Stimulated activated CD4-positive, alpha-beta T cell treated with anti-CD3 and anti-CD28 coated beads, TNF-alpha, amount 100 ng/mL, for 24 hours (primary cell): Measurements from ENCODE around the gene ABCG2.
"Not testable (repeated sequence)": the region's sequence is repeated elsewhere in the genome, so short reads cannot be mapped to it uniquely, and the experiment has no call there.

Experiments used
- DNase-seq, 3 experiments: peaks; one replicate each; pipeline ENCODE4 v3.0.0-alpha.2; 2020; ENCODE audit warnings: low read depth in 3 of 3

The ABCG2 gene

GRCh38 chr4:88112856-88113255 lies 45.6 kb downstream of the ABCG2 start:
- no peak for DNase-seq

- no peak for DNase-seq
Observed at GRCh38 chr4:88110826-88111225, 47.6 kb downstream of the ABCG2 start.

DNA sequence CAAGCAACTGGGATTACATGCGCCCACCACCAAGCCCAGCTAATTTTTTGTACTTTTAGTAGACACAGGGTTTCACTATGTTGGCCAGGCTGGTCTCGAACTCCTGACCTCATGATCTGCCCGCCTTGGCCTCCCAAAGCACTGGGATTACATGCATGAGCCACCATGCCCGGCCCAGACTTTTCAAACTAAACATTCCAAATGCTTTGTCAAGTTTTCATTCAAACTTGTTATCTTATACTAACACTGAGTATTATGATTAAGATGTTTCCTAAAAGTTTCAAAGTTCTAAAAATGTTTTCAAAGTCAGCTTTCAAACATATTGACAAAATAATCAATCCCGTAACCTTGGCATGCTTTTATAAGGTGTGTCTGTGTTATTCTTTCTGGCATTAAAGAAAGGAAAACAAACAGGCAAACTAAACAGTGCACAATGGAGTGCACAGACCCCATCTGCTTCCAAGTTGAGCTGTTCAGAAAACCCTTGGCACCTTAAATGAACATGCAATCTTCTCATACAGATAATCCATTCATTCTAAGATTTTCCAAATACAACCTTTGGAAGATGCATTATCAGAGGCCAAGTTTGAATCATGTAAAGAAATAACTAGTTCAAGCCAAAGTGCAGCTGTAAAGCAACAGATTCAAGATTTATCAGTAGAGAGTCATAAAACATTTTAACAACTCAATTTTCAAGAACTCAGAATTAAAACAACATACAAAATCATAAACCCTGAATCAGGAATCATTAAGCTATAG lies 49.1 kb downstream of the ABCG2 start:
- DNase-seq, result no peak

DNA sequence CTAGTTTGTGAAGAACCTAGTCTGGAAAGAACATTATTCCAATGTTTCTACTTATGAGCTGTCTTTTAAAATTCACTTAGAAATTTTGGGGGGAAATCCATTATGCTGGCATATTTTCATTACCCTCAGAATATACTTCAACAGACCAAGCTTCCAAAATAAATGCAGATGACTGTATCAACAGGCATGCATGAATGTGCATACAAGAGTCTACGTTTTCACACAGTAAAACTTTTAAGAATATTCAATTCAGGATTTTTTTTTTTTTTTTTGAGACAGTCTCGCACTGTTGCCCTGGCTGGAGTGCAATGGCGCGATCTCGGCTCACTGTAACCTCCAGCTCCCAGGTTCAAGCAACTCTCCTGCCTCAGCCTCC lies 49.7 kb downstream of the ABCG2 start:
- no peak for DNase-seq

DNA sequence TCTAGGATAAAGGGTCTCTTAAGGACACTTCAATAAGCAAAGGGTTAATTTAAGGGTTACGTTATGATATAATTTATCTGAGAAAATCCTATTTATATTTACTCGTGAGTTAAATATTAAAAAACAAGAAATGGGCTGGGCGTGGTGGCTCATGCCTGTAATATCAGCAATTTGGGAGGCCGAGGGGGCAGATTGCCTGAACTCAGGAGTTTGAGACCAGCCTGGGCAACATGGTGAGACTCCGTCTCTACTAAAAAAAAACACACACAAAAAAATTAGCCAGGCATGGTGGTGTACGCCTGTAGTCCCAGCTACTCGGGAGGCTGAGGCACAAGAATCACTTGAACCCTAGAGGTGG lies 50.4 kb downstream of the ABCG2 start:
- DNase-seq, result not testable (repeated sequence)

- DNase-seq, result no peak
Observed at GRCh38 chr4:88107406-88108107, 50.9 kb downstream of the ABCG2 start.

DNA sequence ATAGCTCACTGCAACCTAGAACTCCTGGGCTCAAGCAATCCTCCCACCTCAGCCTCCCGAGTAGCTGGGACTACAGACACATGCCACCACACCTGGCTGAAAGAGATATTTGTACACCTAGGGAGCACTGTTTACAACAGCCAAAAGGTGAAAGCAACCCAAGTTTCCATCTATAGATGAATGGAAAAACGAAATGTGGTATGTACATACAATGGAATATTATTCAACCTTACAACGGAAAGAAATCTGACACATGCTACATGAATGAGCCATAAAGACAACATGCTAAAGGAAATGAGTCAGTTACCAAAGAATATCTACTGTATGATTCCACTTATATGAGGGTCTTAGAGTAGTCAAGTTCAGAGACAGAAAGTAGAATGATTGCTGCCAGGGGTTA lies 52.2 kb downstream of the ABCG2 start:
- no peak for DNase-seq

GRCh38 chr4:88104902-88105610 lies 53.4 kb downstream of the ABCG2 start:
- no peak for DNase-seq

DNA sequence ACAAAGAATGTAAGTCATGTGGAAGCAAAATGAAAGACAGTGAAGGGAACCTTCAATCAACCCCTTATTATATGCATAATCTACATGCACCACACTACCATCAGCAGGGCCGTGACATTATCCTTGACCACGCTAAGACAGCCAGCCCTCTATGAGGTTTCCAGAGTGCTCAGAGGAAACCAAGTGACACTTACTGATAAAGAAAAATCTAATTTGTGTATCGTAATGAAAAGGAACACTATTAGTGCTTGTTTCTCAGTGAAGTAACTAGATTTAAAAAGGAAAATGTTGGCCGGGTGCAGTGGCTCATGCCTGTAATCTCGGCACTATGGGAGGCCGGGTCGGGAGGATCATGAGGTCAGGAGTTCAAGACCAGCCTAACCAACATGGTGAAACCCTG lies 56.4 kb downstream of the ABCG2 start:
- DNase-seq, result no peak

DNA sequence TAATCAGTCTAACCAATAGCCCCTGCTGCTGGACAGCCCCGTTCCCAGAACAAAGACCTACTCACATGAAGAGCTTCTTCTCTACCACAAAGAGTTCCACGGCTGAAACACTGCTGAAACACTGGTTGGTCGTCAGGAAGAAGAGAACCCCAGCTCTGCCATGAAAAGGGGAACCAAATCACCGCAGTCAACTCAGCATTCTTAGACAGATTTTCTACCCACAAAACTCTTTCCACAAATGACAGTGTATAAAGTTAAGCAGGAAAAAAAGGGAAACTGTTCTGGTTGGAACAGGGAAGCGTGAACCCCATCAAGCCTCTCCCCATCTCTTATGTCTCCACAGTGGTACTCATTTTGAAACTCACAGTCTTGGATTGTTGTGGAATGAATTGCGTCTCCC lies 57.3 kb downstream of the ABCG2 start:
- no peak for DNase-seq

DNA sequence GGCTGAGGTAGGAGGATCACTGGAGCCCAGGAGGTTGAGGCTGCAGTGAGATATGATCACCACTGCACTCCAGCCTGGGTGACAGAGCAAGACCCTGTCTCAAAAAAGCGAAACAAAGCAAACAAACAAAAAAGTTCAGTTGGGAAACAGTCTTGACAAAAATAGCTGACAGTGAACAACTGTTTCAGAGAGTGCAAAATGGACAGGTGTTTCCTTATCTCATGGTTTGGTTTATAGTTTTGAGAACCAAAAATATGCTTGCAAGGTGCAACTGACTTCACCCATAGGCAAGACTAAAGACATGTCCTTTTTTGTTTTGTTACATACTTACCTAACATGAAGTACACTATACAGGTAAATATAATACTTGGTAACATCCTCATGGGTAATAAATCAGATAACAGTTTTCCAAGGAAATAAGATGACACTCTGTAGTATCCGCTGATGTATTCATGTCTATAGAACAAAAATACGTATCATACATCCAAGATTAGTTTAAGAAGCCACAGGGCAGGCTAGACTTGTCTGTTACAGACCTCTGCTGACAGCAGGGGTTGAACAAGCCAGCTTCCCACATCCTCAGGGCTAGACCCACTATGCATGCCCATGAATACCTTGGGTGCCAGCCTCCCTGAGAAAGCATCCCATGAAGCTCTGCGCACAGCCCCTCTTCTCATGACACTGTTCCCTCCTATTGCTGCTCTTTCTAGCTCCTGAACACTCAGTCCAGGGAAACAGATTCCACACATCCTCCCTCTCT lies 59.3 kb downstream of the ABCG2 start:
- no peak for DNase-seq

- DNase-seq, result no peak
Observed at GRCh38 chr4:88097781-88098180, 60.7 kb downstream of the ABCG2 start.

DNA sequence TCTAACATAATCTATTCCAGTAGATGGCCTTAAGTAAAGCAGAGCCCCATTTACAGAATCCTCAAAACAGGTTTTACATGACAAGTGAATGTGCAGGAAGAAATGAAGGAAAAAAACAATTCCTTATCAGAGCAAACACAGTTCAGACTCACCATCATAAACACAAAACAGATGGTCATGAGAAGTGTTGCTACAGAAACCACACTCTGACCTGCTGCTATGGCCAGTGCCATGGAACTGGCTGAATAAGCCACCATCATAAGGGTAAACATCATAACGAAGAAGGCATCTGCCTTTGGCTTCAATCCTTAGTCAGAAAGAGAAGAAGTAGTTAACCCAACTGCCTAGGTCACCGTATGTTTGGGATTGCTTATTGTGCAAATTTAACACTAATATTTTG lies 61.1 kb downstream of the ABCG2 start:
- DNase-seq, result no peak

DNA sequence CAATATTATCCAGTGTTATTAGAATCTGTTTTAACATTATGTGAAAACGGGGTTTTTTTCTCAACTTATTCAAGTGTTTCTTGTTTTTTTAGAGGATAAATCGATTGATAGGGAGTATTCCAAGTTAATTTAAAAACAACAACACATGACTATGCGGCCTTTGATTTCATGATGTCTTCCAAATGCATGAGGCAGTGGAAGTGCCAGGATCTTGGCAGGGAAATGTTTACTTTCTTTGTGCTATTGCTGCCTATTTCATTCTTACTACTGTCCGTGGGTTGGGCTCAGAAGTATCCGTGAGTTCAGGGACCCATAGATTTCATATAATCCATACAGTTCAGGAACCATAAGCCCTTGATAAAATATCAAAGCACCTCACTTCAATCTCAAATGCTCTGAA lies 64.6 kb downstream of the ABCG2 start:
- no peak for DNase-seq

DNA sequence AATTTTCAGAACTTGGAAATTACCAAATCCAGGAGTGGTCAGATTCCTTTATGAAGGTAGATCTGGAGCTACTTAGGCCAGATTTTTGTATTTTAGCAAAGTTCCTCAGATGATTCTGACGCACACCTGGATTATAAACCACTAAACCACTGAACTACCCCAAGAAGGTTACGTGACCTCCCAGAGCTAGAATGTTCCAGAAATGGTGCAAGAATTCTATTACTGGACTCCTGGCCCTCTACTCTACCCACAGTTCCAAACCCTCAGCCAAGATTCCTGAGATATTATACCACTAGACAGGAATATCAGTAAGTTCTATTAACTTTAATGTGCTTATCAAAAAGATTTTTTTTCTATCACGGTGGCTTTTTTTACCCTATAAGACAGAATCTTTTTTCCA lies 67.1 kb downstream of the ABCG2 start:
- DNase-seq, result no peak

- DNase-seq, result no peak
Observed at GRCh38 chr4:88090898-88091297, 67.5 kb downstream of the ABCG2 start.

DNA sequence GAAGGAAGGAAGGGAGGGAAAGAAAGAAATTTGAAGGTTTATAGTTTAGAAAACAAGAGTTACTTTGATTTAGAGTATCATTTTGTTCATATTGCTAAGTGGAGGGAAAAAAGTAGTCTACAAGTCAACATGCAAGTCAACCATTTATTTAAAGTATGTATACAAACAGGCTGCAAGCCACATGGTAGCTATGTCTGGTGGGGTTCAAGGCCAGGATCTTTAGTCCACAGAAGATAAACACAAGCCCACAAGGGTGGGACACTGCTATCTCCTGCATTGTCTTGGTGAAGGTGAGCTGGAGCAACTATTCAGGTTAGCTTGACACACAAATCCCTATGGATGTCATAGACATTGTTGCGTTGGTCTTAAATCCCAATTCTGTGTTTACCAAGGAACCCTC lies 71.4 kb downstream of the ABCG2 start:
- DNase-seq, result no peak

DNA sequence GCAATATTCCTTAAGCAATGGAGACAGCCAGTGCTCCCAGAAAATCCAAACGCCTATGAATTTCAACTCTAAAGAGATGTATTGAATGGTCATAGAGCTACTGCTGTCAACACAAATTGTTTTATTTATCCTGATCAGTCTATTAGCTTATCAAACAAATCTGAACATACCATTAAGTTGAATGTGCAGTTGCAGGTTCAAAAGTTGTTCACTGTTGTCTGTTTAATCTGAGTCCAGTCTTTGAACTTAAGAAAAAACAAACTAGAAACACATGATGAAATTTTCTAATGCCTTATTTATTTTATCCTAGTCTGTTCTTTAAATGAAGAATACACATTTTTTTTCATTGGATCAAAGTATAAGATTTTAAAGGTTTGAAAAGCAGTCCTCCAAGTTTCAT lies 77.8 kb downstream of the ABCG2 start:
- DNase-seq, result no peak

GRCh38 chr4:88078579-88078978 lies 79.9 kb downstream of the ABCG2 start:
- DNase-seq, result no peak

- no peak for DNase-seq
Observed at GRCh38 chr4:88077911-88078524, 80.4 kb downstream of the ABCG2 start.

GRCh38 chr4:88075336-88075735 lies 83.1 kb downstream of the ABCG2 start:
- no peak for DNase-seq

GRCh38 chr4:88070031-88070430 lies 88.4 kb downstream of the ABCG2 start:
- no peak for DNase-seq
